NCI-H226 (cell line): ENCODE measurements around the gene ZRANB1.
"Not testable (repeated sequence)": the region's sequence is repeated elsewhere in the genome, so short reads cannot be mapped to it uniquely, and the experiment has no call there.

Experiments
- DNase-seq: peaks from one replicate; pipeline ENCODE4 v3.0.0-alpha.2; 2015

Gene ZRANB1

DNA sequence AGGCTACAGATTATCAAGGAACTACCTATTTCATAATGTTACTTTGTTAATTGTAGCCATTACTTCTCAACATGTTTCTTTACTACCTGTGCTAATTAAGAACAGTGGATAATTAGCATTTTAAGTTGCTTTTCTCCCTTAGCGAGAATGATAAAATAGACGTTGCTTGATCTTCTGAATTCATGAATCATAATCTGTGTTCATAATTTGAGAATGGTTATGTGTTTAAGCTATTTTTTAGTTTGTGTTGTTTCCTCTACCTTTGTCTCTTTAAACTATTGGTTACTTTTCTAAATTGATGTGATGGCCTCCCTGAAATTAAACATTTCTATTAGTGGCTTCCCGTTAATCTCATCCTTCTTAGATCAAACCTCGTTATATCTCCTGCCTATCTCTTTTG is at the start of gene ZRANB1:
Gene ZRANB1, plus strand, starts transcription at position 301 of the 400 bp plus-strand sequence. CDS start 371 bp downstream, outside the sequence.
- DNase-seq, result no peak

DNA sequence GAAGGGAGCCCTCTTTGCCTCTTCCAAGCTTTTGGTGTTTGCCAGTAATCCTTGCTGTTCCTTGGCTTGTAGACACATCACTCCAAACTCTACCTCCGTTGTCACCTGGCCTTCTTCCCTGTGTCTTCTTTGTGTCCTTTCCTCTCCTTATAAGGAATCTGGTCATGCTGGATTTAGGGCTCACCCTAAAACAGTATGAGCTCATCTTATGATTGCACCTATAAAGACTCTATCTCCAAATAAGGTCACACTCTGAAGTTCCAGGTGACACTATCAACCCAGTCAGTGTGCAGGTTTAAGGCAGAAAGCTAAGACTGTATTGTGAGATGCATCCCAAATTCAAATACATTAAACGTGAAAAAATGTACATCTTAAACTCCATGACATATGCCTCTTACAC is 49.0 kb upstream of the ZRANB1 start:
- no peak for DNase-seq

DNA sequence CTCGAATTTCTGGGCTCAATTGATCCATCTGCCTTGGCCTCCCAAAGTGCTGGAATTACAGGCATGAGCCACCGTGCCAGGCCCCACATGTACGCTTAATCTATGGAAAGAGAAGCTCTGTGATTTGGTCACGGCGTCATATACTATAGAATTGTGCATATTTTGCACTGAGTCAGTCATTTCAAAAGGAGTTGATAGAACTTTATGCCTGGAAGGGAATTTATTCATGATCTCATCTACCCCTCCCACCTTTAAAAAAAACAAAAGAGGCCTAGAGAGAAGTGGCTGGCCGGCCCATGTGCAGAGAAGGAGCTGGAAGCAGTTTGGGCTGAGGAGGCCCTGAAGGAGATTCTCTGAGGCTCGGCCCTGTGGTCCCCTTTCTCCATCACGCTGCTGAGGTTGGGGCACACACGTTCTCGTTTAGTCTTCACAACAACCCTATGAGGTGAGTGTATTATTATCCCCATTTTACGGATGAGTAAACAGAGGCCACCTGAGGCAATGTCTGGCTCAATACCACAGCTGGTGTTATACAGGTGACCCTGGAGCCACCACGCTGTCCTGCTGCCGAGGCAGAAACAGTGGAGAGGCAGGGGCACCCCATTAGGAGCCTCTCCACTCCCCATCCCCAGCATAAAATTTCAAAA is 47.2 kb upstream of the ZRANB1 start:
- DNase-seq, result no peak

DNA sequence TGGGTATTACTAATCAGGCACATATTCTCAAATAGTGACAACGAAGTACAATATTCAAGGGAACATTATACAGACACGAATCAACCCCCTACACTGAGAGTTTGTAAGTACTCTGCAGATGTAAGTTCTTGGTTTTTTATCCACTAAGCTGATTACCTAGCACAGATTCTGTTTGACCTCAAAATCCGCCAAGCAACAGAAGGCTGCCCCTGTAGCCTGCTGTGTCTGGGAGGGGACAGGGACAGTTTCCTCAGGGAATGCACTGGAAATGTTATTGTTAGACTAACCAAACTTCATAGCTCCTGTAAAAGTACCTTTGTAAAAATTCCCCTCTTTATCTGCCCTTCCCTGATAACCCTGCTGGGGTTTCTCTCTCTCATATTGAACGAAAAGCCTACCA is 45.2 kb upstream of the ZRANB1 start:
- DNase-seq, result no peak

DNA sequence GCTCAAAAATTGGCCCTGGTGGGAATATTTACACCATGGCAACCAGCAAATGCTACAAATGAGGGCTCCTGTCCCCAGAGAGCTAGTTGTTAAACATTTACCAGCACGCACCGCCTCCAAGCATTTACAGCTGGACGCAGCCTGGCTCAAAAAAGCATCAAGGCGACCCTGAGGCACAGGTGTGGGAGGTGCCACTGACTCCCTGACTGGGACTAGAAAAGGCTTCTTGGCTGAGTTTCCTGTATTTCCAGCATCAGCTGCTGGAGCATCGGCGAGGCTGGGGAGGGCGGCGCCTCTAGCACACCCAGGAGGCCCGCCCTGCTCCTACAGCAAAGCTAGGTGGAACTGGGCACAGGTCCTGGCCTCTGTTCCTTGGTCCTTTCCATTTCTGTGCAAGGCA is 43.5 kb upstream of the ZRANB1 start:
- DNase-seq, result no peak

DNA sequence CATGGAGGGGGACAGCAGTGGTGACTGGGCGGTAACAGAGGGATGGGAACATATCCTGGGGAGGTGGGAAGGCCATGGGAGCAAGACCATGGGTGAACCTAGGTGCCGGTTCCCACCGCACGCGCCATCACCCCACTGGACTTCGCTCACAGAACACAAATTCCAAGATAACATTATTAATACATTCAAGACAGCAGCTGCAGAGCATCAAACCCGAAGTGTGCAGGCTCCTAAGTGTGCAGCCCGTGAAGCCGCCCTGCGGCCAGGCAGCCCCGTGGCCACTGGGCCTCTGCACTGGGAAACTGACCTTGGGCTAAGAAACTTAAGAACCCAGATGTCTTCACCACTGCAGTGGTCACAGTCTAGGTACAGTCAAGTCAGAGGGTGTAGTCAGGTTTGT is 42.8 kb upstream of the ZRANB1 start:
- DNase-seq, result no peak

DNA sequence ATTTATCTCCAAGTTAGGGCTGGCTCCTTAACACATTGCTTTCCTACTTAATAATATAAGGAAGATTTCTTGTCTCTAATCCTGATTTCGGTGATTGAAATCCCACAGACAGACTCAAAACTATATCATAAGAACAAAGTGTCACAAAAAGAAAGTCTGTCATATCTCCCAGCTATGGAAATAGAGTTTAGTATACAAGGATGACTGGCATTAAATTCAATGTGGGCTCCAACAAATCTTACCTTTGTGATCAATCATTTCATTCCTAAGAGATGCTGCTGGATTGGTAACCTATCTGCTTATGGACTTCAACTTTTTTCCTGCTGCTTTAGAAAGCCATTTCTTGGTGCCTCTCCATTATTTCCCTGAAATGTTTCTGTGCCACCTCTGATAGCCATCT is 39.5 kb upstream of the ZRANB1 start:
- DNase-seq, result no peak

DNA sequence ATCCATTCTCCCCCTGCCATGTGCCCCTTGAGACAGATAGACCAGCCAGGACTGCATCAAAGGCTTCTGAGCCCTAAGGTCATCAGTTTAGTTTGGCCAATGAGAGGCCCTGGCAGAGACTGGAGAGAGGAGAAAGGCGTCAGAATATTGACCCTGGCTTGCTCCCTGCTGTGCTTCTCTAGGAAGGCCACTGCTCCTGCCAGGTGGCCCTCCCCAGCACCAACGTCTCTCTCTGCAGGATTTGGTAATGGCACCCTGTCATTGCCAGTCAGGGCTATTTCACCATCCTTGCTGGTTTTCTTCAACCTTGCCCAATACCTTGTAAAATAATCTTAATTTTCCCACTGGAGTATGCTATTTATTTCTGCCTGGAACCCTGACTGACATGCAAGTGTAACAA is 38.8 kb upstream of the ZRANB1 start:
- DNase-seq, result no peak

DNA sequence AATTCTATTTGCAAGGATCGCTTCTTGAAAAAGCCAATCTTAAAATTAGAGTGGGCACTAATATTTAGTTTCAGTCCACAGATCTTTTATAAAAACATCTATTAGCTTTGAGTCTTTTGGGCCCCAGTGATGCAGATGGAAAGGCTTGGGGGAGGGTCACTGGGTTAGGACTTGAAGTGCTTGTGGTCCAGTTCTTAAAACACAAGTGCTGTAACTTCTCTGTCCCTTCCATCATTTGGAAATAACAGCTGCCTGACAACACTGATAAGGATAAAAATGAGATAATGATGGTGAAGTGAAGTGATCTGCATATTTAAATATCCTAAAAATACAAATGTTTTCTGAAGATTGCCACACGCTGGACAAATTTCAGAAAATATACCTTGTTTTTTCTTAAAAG is 37.1 kb upstream of the ZRANB1 start:
- no peak for DNase-seq

DNA sequence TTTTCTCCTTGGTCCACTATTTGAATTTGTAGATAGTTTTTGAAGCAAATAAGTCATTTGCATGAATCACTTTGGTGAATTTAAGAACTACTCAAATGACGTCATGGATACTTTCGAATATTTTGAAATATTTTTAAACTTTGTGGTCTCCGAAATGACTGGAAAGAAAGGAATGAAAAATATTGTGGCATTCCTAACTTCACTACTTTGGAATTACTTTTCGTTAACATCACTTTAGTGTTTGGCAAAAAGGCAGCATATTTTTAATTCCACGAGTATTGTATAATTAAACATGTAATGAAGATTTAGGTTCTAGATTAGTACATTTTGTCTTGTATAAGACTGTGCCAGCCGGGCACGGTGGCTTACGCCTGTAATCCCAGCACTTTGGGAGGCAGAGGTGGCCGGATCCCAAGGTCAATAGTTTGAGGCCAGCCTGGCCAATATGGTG is 35.3 kb upstream of the ZRANB1 start:
- peak; percentile 57 for DNase-seq

DNA sequence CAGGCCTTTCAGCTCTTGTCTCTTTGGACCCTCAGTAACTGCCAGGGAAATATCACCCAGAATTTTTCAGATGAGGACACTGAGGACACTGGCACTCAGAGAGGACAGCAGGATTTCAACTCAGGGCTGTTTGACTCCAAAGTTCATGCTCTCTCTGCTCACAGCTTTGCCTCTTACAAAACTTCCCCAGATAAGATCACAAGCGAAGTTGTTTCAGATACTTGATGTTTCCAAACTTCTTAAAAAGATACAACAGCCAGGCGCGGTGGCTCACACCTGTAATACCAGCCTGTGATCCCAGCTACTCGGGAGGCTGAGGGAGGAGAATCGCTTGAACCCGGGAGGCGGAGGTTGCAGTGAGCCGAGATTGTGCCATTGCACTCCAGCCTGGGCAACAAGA is 32.4 kb upstream of the ZRANB1 start:
- DNase-seq, result no peak

DNA sequence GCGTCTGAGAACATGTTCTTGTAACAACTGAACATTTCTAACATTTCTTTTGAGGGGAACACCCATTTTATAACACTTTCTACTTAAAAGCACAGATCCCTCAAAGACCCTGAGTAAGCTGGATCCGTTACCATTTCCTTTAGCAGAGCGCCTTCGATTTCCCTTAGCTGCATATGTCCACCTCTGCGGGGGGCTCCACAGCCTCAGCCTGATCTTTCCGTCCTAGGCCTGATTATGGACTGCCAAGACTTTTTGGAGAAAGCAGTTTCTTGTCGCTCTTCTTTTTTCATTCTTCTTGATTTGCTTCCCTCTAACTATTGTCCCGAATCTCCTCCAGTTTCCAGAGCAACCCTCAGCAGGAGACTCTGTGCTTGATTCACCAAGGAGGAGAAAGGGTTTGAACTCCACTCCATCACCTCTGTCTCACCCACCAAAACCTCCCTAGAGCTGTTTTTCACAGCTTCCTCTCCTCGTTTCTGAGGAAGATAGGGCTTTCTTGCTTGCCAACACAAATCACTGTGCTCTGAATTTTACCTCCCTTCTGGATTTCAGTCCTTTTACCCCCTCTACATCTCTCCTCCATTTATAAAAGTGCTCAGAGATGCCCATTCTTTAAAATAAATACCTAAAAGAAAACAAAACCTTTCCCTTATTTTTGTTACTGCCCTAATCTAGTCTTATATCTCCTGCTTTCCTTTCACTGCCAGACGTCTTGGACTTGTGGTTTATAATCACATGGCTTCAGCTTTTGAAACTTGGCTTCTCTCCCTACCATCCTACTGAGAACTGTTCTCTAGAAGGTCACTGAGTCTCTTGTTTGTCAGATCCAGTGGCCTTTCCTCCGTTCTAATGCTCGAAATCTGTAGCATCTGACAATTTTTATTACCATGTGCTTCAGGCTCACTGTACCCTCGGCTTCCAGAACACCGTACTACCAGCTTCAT is 30.5 kb upstream of the ZRANB1 start:
- no peak for DNase-seq

DNA sequence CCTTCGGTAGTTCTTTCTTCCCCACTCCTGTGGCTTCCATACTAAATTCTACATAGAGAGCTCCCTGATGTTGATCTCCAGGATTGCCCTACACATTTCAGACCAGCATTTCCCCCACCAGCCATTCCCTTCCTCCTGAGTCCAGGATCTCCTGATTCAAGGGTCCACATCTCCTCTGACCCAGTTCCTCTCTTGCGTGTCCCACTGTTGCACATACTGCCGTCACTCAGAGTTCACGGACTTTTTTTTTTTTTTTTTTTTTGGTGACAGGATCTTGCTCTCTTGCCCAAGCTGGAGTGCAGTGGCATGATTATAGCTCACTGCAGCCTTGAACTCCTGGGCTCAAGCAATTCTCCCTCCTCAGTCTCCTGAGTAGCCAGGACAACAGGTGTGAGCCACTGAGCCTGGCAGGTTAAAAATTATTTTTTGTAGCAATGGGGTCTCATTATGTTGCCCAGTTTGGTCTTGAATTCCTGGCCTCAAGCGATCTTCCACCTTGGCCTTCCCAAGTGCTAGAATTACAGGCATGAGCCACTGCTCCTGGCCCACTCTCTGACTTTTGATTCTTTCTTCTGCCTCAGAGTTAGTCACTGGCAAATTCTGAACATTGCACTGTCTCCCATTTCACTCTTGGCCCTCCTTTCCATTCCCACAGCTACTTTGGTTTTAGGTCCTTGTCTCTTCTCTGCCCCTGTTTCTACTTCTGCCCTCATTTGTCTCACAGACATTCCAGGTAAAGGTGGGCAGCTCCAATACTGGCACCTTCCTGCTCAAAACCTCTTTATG is 29.6 kb upstream of the ZRANB1 start:
- DNase-seq, result no peak

DNA sequence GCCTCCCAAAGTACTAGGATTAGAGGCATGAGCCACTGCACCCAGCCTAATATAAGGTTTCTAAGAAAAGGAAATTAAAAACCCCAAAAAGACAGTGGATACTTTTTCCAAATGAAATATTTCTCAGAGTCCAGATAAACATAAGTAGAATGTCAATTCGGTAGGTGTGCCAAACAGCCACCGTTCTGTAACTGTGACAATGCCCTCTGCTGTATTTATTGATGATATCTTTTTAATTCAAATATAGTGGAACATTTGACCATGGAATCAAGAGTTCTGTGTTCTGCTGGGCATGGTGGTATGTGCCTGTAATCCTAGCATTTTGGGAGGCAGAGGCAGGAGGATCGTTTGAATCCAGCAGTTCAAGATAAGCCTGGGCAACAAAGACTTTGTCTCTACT is 28.8 kb upstream of the ZRANB1 start:
- DNase-seq, result no peak

DNA sequence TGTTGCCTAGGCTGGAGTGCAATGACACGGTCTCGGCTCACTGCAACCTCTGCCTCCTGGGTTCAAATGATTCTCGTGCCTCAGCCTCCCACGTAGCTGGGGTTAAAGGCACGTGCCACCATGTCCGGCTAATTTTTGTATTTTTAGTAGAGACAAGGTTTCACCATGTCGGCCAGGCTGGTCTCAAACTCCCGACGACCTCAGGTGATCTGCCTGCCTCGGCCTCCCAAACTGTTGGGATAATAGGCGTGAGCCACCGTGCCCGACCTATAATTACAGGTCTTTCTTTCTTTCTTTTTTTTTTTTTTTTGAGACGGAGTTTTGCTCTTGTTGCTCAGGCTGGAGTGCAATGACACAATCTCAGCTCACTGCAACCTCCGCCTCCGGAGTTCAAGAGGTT is 27.5 kb upstream of the ZRANB1 start:
- DNase-seq, result not testable (repeated sequence)

DNA sequence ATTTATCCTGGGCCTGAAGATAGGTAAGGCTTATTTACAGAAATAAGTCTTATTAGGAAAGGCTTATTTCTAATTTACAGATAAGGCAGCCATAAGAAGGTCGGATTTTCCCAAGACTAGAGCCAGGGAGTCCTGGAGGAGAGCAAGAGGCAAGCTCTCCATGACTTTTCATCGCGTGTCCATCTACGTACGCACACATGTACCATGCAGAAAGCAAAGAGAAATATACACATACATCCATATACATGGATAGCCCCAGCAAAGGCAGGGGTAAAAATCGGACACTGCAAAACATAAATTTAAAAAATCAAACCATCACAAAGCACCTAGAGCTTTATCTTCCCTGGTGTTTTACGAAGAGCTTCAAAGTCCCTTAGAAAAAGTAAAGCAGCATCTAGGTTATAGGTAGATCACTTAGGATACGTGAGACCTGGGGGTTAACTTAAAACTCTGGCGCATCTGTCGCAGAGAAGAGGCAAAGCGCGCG is 25.8 kb upstream of the ZRANB1 start:
- no peak for DNase-seq

DNA sequence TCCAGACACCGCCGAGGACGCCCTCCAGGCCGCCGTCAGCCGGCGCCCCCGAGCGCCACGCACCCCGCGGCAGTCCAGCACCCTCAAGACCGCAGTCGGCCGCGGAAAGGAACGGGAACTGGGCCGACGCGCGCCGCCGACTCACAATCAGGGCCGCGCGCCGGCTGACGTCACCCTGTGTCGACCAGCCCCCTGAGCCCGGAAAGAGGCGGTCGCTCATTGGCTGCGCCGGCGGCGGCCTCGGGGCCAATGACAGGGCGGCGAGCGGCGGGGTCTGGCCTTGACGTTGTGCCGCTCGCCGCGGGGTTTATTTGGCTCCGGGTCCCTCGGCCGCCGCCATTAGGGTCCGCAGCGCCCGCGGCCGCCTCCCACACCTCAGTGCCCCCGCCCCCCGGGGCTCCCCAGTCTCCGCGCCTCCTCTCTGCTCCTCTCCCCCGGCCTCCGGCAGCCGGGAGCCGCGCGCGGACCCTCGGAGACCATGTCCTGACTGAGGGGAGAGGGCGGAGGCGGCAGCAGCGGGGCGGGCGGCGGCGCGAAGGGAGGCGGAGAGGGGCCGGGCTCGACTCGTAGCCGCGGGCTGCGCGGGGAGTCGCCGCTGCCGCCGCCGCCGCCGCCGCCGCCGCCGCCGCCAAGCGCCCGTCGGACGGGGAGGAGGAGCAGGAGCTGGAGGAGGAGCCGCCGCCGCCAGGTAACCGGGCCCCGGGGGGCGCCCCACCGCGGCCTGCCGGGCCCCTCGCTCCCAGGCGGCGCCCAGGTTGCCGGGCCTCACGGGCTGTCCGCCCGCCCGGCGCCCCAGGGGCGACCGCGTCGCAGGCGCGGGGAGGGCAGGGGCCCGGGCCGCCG is 25.1 kb upstream of the ZRANB1 start:
- DNase-seq, result peak; percentile 74

DNA sequence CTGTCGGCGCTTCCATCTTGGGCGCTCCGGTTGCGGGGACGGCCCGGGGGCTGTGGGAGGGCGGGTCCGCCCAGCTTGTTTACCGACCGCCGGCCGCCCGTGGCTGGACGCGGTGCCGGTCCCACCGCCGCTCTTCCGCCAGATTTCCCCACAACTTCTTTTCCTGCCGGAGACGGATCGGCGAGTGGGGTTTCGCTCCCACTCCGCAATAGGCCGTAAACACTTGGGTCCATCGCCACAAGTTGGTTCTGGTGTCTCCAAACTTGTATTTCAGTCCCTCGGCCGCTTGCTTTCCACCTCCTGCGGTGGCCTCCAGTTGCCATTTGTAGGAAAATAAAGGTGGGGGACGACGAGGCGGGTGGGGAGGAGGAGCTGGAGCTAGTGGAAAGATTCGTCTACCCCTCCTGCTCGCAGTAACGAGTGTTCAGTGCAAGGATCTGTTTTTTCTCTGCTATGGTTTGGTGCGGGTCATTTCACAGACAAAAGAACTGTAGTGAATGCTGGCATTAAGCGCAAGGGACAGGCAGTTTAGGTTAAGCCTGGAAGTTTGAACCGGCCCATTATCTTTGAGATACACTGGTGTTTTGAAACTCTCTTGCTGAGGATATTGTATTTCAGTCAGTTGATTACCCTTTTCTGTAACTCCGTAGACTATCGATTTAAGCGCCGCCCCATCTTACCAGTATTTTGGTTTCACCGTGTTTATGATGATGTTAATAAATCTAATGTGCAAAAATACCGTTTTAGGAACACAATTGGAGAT is 24.3 kb upstream of the ZRANB1 start:
- DNase-seq, result no peak

DNA sequence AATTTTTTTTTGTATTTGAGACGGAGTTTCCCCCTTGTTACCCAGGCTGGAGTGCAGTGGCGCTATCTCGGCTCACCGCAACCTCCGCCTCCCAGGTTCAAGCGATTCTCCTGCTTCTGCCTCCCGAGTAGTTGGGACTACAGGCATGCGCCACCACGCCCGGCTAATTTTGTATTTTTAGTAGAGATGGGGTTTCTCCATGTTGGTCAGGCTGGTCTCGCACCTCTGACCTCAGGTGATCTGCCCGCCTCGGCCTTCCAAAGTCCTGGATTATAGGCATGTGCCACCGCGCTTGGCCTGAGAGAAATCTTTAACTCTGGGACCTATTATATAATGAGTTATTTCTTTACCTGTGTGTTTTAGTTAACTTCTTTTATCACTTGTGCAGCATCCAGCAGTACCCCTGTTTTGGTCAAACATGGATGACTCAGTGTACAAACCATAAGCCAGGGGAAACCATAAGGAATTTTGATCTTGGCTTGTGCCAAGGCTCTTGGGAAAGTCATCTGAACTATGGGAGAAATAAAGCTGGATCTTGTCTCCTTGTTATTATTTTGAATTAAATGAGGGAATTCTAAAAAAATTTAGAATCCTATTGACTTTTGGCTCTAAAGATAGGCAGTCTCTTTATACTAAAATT is 23.6 kb upstream of the ZRANB1 start:
- no peak for DNase-seq

DNA sequence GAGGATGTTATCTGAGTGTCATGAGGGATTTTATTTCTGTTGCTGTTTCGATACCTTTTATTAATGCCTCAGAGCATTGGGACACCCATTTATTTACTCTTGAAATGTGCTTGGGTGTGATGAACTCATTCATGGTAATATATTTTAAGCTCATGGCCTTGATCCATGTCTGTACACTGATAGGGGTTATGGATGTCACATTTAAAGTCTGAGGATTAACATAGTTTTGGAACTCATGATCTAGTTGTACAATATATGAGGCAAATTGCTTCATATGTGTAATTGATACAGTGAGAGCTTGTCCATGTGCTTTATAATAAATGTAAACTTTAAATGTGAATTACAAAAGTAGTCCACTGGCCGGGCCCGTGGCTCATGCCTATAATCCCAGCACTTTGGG is 23.0 kb upstream of the ZRANB1 start:
- no peak for DNase-seq

DNA sequence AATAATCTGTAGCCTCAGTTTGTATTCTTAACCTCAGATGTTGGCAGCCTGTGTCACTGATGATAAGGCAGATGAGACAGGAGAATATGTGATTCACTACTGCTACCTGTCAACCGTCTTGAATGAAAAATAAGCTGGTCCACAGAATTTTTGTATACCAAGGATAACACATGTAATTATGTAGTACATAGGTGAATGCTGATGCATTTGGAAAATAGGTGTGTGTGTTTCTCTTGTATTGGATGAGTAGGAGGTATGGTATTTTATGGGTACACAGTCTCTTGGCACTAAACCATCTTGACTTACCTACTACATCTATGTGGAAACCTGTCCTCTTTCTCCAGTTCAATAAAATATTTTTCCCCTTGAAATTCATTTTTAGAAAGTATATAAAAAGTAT is 20.7 kb upstream of the ZRANB1 start:
- DNase-seq, result no peak
